Transverse colon (tissue), 4 donors: ENCODE results near the gene SLC10A6. TPM values are rescaled to one million over a fixed set of nuclear protein-coding genes. Genes with fewer than 3 reads are reported as not detected.

Source experiments
- DNase-seq: peaks from one replicate; pipeline ENCODE4 v3.0.0-alpha.2; 2019
- H3K27ac ChIP-seq, 4 donors: fragments of 200-600 bp; sonication (generic); 2 replicates each; pipeline ENCODE4 v1.5.1; 2016 to 2018; ENCODE audit warnings: inconsistent platforms in 4 of 4
- H3K27me3 ChIP-seq: fragments of 200-600 bp; sonication (generic); 2 replicates; pipeline ENCODE4 v1.5.1; 2017; ENCODE audit warnings: inconsistent platforms
- H3K36me3 ChIP-seq, 4 donors: fragments of 200-600 bp; sonication (generic); 2 replicates each; pipeline ENCODE4 v1.5.1; 2017 to 2019; ENCODE audit warnings: inconsistent platforms in 4 of 4
- H3K4me1 ChIP-seq, 4 donors: fragments of 200-600 bp; sonication (generic); 2 replicates each; pipeline ENCODE4 v1.5.1; 2017 to 2020; ENCODE audit warnings: inconsistent platforms in 4 of 4
- H3K4me3 ChIP-seq, 4 donors: fragments of 200-600 bp; sonication (generic); 1 replicate in 1 of 4; 2 replicates in 3 of 4; pipeline versions ENCODE4 v1.5.1 to v1.6.1; 2017 to 2019; ENCODE audit warnings: inconsistent platforms in 4 of 4
- H3K9me3 ChIP-seq, 2 donors: fragments of 200-600 bp; sonication (generic); 2 replicates each; pipeline ENCODE4 v1.5.1; 2017 to 2019; ENCODE audit warnings: inconsistent platforms in 2 of 2
- CTCF ChIP-seq, 5 experiments: fragments of 200-600 bp in 3 of 5; fragments of 450-650 bp in 2 of 5; sonication (generic) in 3 of 5; IDR thresholded peaks; 1 replicate in 2 of 5; 2 replicates in 3 of 5; pipeline ENCODE4 v1.5.1; 2016 to 2017; ENCODE audit warnings: antibody characterized with exemption in 5 of 5, inconsistent platforms in 3 of 5, mild to moderate bottlenecking in 2 of 5, moderate library complexity in 1 of 5
- EP300 ChIP-seq: sonication (generic); formaldehyde crosslinking; IDR thresholded peaks from one replicate; pipeline ENCODE4 v1.6.1; 2017; ENCODE audit warnings: antibody characterized with exemption, low read depth
- POLR2A ChIP-seq: fragments of 450-650 bp; IDR thresholded peaks from one replicate; pipeline ENCODE4 v1.6.1; 2016; ENCODE audit warnings: antibody characterized with exemption, mild to moderate bottlenecking, moderate library complexity
- POLR2AphosphoS5 ChIP-seq, 3 donors: sonication (generic); formaldehyde crosslinking; IDR thresholded peaks; one replicate each; pipeline ENCODE4 v1.6.1; 2016; ENCODE audit warnings: antibody characterized with exemption in 3 of 3
- WGBS, 2 donors: methylation state at CpG; one replicate each; pipeline ENCODE4 v1.1.5; 2018; ENCODE audit warnings: low coverage in 1 of 2; 5-methylcytosine and 5-hydroxymethylcytosine counted together
- in situ Hi-C, 4 donors: fragments of 200-750 bp; cut with MboI; loops; one replicate each; pipeline versions ENCODE4 v1.15.0 to v1.15.1; 2017; ENCODE audit warnings: low sequenced_read_pairs in 3 of 4, low pct_ligation_motif_present in 1 of 4, low pct_unique_long_range_greater_than_20kb in 1 of 4
- intact Hi-C: fragments of 100-400 bp; cut with DNase I; formaldehyde crosslinking; loops from one replicate; pipeline ENCODE4 v1.15.1; 2023; ENCODE audit warnings: low total_unique reads
- total RNA-seq, 4 donors: library from RNA; depleted of rRNA; stranded (reverse); fragments of >200 nt; gene quantifications; one replicate each; pipeline ENCODE4 v1.1.0, GENCODE V29; 2016

The SLC10A6 gene
- total RNA-seq, 4 donors from 2014 or later = 0.32 TPM; not detected in 3

- no peaks in the 10 kb centered on the region for H3K9me3 ChIP-seq
- DNase-seq = no peak
- H3K36me3 ChIP-seq = no peaks in the 10 kb centered on the region
- no peak overlapping the region for H3K4me3 ChIP-seq
- H3K27me3 ChIP-seq = no peaks in the 10 kb centered on the region
- H3K27ac ChIP-seq = no peak overlapping the region
- TF ChIP-seq POLR2AphosphoS5 (IDR thresholded peaks at IDR 0.05) (no peak), POLR2A (no peak), EP300 (no peak), CTCF (IDR thresholded peaks at IDR 0.05) (no peak)
- intact Hi-C loops (no loop called here), in situ Hi-C loops (no loop called here)
- H3K4me1 ChIP-seq = no peaks in the 10 kb centered on the region
- WGBS, 2 donors = 72 to 74% methylated on average over 2 of the region's 2 CpGs
Measured at GRCh38 chr4:86855572-86855971, 6.4 kb upstream of the SLC10A6 start.

GRCh38 chr4:86853209-86853608 lies 4.0 kb upstream of the SLC10A6 start:
- intact Hi-C loops = no loop called here
- 67 to 92% methylated on average over 3 to 5 of the region's 5 CpGs for WGBS, 2 donors
- H3K27me3 ChIP-seq = no peaks in the 10 kb centered on the region
- no peak overlapping the region for H3K27ac ChIP-seq
- DNase-seq = no peak
- H3K4me3 ChIP-seq = no peak overlapping the region
- H3K36me3 ChIP-seq = no peaks in the 10 kb centered on the region
- H3K4me1 ChIP-seq = no peaks in the 10 kb centered on the region
- H3K9me3 ChIP-seq = no peaks in the 10 kb centered on the region
- in situ Hi-C loops = no loop called here
- TF ChIP-seq CTCF (IDR thresholded peaks at IDR 0.05) (no peak), POLR2A (no peak), EP300 (no peak), POLR2AphosphoS5 (IDR thresholded peaks at IDR 0.05) (no peak)

- Histone ChIP-seq H3K27me3 (no peaks in the 10 kb centered on the region), H3K27ac (no peak overlapping the region), H3K4me1 (no peaks in the 10 kb centered on the region), H3K36me3 (no peaks in the 10 kb centered on the region), H3K4me3 (no peak overlapping the region), H3K9me3 (no peaks in the 10 kb centered on the region)
- WGBS, 2 donors = 63 to 82% methylated on average over 4 to 7 of the region's 7 CpGs
- no peak for TF ChIP-seq POLR2AphosphoS5 (IDR thresholded peaks at IDR 0.05)
- TF ChIP-seq EP300 = no peak
- TF ChIP-seq POLR2A = no peak
- TF ChIP-seq CTCF (IDR thresholded peaks at IDR 0.05) = no peak
- intact Hi-C loops = no loop called here
- in situ Hi-C loops = no loop called here
- DNase-seq = no peak
Measured at GRCh38 chr4:86848136-86848535, 1.0 kb downstream of the SLC10A6 start.

- H3K9me3 ChIP-seq = no peaks in the 10 kb centered on the region
- in situ Hi-C loops (no loop called here), intact Hi-C loops (no loop called here)
- H3K4me3 ChIP-seq = no peak overlapping the region
- no peak for DNase-seq
- WGBS, 2 donors = 84 to 95% methylated on average over 4 of the region's 4 CpGs
- no peaks in the 10 kb centered on the region for H3K4me1 ChIP-seq
- TF ChIP-seq EP300 (no peak), CTCF (IDR thresholded peaks at IDR 0.05) (no peak), POLR2A (no peak), POLR2AphosphoS5 (IDR thresholded peaks at IDR 0.05) (no peak)
- H3K27ac ChIP-seq = no peak overlapping the region
- H3K27me3 ChIP-seq = no peaks in the 10 kb centered on the region
- no peaks in the 10 kb centered on the region for H3K36me3 ChIP-seq
Measured at GRCh38 chr4:86847571-86847970, 1.6 kb downstream of the SLC10A6 start.
